Heart left ventricle (tissue), 16 donors: Measurements from ENCODE around the gene CBY1. TPM values are rescaled to one million over a fixed set of nuclear protein-coding genes. Genes with fewer than 3 reads are reported as not detected.

Source experiments
- ATAC-seq, 4 donors: fragments of 200-7000 bp; cut with Tn5 transposase; one replicate each; pipeline ENCODE4 v1.9.1; 2020 to 2022; ENCODE audit warnings: moderate library complexity in 4 of 4, mild to moderate bottlenecking in 3 of 4, moderate number of reproducible peaks in 1 of 4
- DNase-seq, 5 donors: peaks; one replicate each; pipeline ENCODE4 v3.0.0-alpha.2; 2020
- H3K27ac ChIP-seq, 12 donors: fragments of 200-600 bp; sonication (generic) in 4 of 12; one replicate each; pipeline versions ENCODE4 v1.5.0 to v1.8.0; 2016 to 2022; ENCODE audit warnings: mild to moderate bottlenecking in 2 of 12
- H3K27me3 ChIP-seq, 9 donors: fragments of 200-600 bp; sonication (generic) in 2 of 9; one replicate each; pipeline versions ENCODE4 v1.5.1 to v1.8.0; 2016 to 2022; ENCODE audit warnings: mild to moderate bottlenecking in 3 of 9
- H3K36me3 ChIP-seq, 9 donors: fragments of 200-600 bp; sonication (generic) in 2 of 9; one replicate each; pipeline versions ENCODE4 v1.5.0 to v1.8.0; 2018 to 2022; ENCODE audit warnings: mild to moderate bottlenecking in 2 of 9
- H3K4me1 ChIP-seq, 12 donors: fragments of 200-600 bp; sonication (generic) in 4 of 12; one replicate each; pipeline versions ENCODE4 v1.5.0 to v1.8.0; 2016 to 2022; ENCODE audit warnings: mild to moderate bottlenecking in 3 of 12
- H3K4me3 ChIP-seq, 12 donors: fragments of 200-600 bp; sonication (generic) in 4 of 12; one replicate each; pipeline versions ENCODE4 v1.5.0 to v1.8.0; 2017 to 2022; ENCODE audit warnings: mild to moderate bottlenecking in 9 of 12, moderate library complexity in 4 of 12
- H3K9me3 ChIP-seq, 12 donors: fragments of 200-600 bp; sonication (generic) in 4 of 12; one replicate each; pipeline versions ENCODE4 v1.5.0 to v1.8.0; 2016 to 2022; ENCODE audit warnings: mild to moderate bottlenecking in 1 of 12
- POLR2A ChIP-seq, 2 donors: fragments of 450-650 bp; IDR thresholded peaks; one replicate each; pipeline ENCODE4 v1.6.1; 2017; ENCODE audit warnings: antibody characterized with exemption in 2 of 2, mild to moderate bottlenecking in 2 of 2, moderate library complexity in 2 of 2
- WGBS, 4 donors: extraction: QIAGEN DNeasy Blood & Tissue Kit in 2 of 4; methylation state at CpG; one replicate each; pipeline versions ENCODE4 v1.1.5 to v1.1.7; 2013 to 2018; 5-methylcytosine and 5-hydroxymethylcytosine counted together
- intact Hi-C, 10 donors: fragments of 100-400 bp; cut with DNase I; formaldehyde crosslinking; loops; one replicate each; pipeline versions ENCODE4 v1.11.1 to v1.14.2; 2022
- polyA plus RNA-seq, 2 donors: library from polyadenylated mRNA; stranded (reverse); fragments of 200-250 nt; gene quantifications; one replicate each; pipeline ENCODE4 v1.2.3, GENCODE V29; 2013
- total RNA-seq, 9 donors: library from RNA; depleted of rRNA in 2 of 9; stranded (reverse); fragments of >200 nt in 2 of 9; fragmentation: NEBNext Ultra II Directional in 3 of 9; extraction: Animal tissue kit (Norgen Biotek cat#: 25700) in 3 of 9; gene quantifications; one replicate each; pipeline versions ENCODE4 v1.1.0 to v1.2.4, GENCODE V29; 2016 to 2023
- TF ChIP-seq, protein P1 (sequence below), 12 donors: fragments of 200-600 bp; sonication (generic) in 4 of 12; IDR thresholded peaks; one replicate each; pipeline versions ENCODE4 v1.5.0 to v1.8.0; 2018 to 2022; ENCODE audit warnings: antibody characterized with exemption in 12 of 12, mild to moderate bottlenecking in 5 of 12
- donor health status: ischemic (EF 13 %, LVEDD 7.1; RV severe dilation, severe dysfunction).
- donor health status: healthy with polysubstance abuse.
- donor health status: DM: no; HTN: yes; CAD: no.
- donor health status: DM: no; HTN: no; CAD: no.
- donor health status: ischemic (EF 25% LVEDD 6.9; RV normal size, moderate dysfunction).
- donor health status: ischemic (EF 25% LVEDD 5.7; RV mildly dilated, moderate dysfunction).
- donor health status: healthy.
- donor health status: DM: yes; HTN: yes; CAD: no.
- donor health status: ischemic (EF 35%, LVEDD 5.7; RV mildly dilated, moderate dysfunction).
- donor health status: nonischemic (EF 11% LVEDD 7.7; RV severe dilation, severe dysfunction).
- donor health status: DM: yes; HTN: yes; CAD: no.
- donor health status: PGD.
- donor health status: ischemic (EF 29% LVEDD 5.4; RV normal size, mild dysfunction).
- donor health status: nonischemic (EF 23%, LVEDD 6.1; RV moderate dilation, normal function).

The CBY1 gene
- total and polyA plus RNA-seq, 11 donors = 24.1 to 71.7 (median 37.9) TPM

- 0 to 1% (median 0%) methylated on average over 44 to 55 of the region's 55 CpGs for WGBS, 4 donors
- DNase-seq (peak; percentile 98 to 100 (median 99)), ATAC-seq (peak; percentile 88 to 96 (median 94))
- Histone ChIP-seq H3K36me3 (peaks cover 0 to 11% (median 7%) of the 10 kb centered on the region in 9 donors), H3K9me3 (no peaks in the 10 kb centered on the region), H3K4me3 (peak within 1 kb of the TSS; percentile 71 to 99 (median 84)), H3K27ac (peak within 1 kb of the TSS; percentile 73 to 99 (median 94)), H3K4me1 (peaks cover 0 to 53% (median 37%) of the 10 kb centered on the region in 12 donors), H3K27me3 (no peaks in the 10 kb centered on the region)
- TF ChIP-seq POLR2A (IDR thresholded peaks at IDR 0.05) = peak; percentile 94 to 97
- TF ChIP-seq, protein P1, sequence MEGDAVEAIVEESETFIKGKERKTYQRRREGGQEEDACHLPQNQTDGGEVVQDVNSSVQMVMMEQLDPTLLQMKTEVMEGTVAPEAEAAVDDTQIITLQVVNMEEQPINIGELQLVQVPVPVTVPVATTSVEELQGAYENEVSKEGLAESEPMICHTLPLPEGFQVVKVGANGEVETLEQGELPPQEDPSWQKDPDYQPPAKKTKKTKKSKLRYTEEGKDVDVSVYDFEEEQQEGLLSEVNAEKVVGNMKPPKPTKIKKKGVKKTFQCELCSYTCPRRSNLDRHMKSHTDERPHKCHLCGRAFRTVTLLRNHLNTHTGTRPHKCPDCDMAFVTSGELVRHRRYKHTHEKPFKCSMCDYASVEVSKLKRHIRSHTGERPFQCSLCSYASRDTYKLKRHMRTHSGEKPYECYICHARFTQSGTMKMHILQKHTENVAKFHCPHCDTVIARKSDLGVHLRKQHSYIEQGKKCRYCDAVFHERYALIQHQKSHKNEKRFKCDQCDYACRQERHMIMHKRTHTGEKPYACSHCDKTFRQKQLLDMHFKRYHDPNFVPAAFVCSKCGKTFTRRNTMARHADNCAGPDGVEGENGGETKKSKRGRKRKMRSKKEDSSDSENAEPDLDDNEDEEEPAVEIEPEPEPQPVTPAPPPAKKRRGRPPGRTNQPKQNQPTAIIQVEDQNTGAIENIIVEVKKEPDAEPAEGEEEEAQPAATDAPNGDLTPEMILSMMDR (IDR thresholded peaks at IDR 0.05) = peak in 4 of 12 donors; percentile 15 to 40 (median 30)
- intact Hi-C loops = loop anchor here in 3 of 10 donors (5.0 to 10.0 kb wide), 4 partner anchors 47 to 817 kb away; partner anchors contain the start of genes ATF4 (in 1 of the 3), PICK1 (in 1 of the 3) and SUN2 (in 1 of the 3)
Measured at GRCh38 chr22:38705235-38706100, 49.0 kb downstream of the CBY1 start, which contains the start of gene GTPBP1. TSS of gene GTPBP1 (plus strand) at chr22:38705944. CDS start at chr22:38705956, 12 bp downstream.

DNA sequence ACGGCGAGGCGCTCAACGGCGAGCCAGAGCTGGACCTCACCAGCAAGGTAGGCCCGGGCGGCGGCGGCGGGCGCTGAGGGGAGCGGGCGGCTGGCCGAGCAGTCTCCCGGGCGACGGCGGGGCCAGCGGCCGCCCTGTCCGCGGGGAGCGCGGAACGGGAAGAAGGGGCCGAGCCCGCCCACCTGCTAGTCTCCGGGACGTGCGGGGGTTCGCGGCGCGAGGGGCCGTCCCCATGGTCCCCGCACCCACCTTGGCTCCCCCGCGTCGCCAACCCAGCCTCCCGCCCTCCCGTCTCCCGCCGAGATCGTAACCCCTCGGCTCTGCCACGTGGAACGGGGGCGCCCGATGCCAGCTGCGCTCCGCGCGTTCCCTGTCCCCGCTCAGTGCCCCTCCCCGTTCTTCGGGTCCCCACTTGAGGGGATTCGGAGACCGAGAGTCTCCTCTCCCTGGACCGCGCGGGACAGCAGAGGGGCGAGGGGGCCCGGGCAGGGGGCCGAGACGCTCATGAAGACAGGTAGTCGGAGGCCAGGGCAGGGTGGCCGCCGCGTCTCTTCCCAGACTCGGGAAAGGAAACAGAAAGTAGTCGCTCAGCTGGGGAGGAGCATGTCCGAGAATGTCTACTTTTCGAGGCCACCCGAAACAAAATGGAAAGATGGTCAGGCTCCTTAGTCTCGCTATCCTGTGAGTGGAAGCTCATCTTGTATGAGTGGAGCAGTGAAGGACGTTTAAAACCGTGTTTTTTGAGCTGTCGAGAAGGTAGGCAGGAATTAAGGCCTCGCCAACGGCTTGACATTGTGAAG, 49.9 kb downstream of the CBY1 start:
- H3K4me1 ChIP-seq = peaks cover 0 to 52% (median 36%) of the 10 kb centered on the region in 12 donors

DNA sequence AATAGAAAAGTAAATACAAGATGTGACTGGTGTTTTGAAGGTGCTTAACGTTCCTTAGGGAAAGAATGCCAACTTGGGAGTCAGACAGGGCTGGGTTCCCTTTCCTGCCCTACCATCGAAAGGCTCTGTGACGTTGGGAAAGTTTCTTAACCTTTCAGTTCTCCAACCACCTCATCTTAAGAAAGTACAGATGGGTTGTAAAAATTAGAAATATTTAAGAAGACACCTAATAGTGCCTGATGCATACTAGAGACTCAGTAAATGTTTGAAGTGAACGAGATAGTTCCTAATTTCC, 50.4 kb downstream of the CBY1 start:
- H3K4me3 ChIP-seq = peak overlapping the region; percentile 71 to 99 (median 84)
- peaks cover 0 to 22% (median 10%) of the 10 kb centered on the region in 9 donors for H3K36me3 ChIP-seq
- H3K9me3 ChIP-seq = no peaks in the 10 kb centered on the region
- H3K27me3 ChIP-seq = no peaks in the 10 kb centered on the region
- WGBS, 4 donors = 4 to 10% (median 8%) methylated on average over 4 of the region's 4 CpGs
- DNase-seq (no peak), ATAC-seq (no peak)
- intact Hi-C loops = loop anchor here in 3 of 10 donors (5.0 to 10.0 kb wide), 4 partner anchors 45 to 815 kb away; partner anchors contain the start of genes ATF4 (in 1 of the 3), PICK1 (in 1 of the 3) and SUN2 (in 1 of the 3)
- H3K4me1 ChIP-seq = peaks cover 0 to 48% (median 34%) of the 10 kb centered on the region in 12 donors
- peak overlapping the region in 10 of 12 donors; percentile 84 to 99 (median 96) for H3K27ac ChIP-seq
- no peak for TF ChIP-seq POLR2A (IDR thresholded peaks at IDR 0.05)
- TF ChIP-seq, protein P1 (IDR thresholded peaks at IDR 0.05) = no peak

More for the DNA sequence above, 49.9 kb downstream of the CBY1 start:
- Histone ChIP-seq H3K4me3 (peak overlapping the region; percentile 71 to 99 (median 84)), H3K9me3 (no peaks in the 10 kb centered on the region), H3K27me3 (no peaks in the 10 kb centered on the region), H3K27ac (peak overlapping the region; percentile 73 to 99 (median 94)), H3K36me3 (peaks cover 0 to 17% (median 10%) of the 10 kb centered on the region in 9 donors)
- peak; percentile 48 to 79 (median 51) for DNase-seq
- peak in 2 of 4 donors; percentile 11 to 20 for ATAC-seq
- intact Hi-C loops = loop anchor here in 3 of 10 donors (5.0 to 10.0 kb wide), 4 partner anchors 46 to 816 kb away; partner anchors contain the start of genes ATF4 (in 1 of the 3), PICK1 (in 1 of the 3) and SUN2 (in 1 of the 3)
- 0 to 1% (median 0%) methylated on average over 19 to 80 of the region's 80 CpGs for WGBS, 4 donors
- no peak for TF ChIP-seq POLR2A (IDR thresholded peaks at IDR 0.05)
- TF ChIP-seq, protein P1 (IDR thresholded peaks at IDR 0.05) = no peak
